Stomach (tissue), 9 donors: ENCODE measurements around the gene CECR2. TPM values are rescaled to one million over a fixed set of nuclear protein-coding genes. Genes with fewer than 3 reads are reported as not detected.

Experiments used
- DNase-seq, 2 donors: peaks; one replicate each; pipeline versions ENCODE4 v3.0.0 to v3.0.0-alpha.2; 2013 to 2019
- H3K27ac ChIP-seq, 5 donors: fragments of 200-600 bp in 4 of 5; sonication (generic) in 4 of 5; one replicate each; pipeline ENCODE4 v1.5.1; 2013 to 2019; ENCODE audit warnings: mild to moderate bottlenecking in 1 of 5, moderate library complexity in 1 of 5
- H3K27me3 ChIP-seq, 3 donors: fragments of 200-600 bp; sonication (generic); one replicate each; pipeline ENCODE4 v1.5.1; 2017 to 2019; ENCODE audit warnings: mixed run types in 1 of 3
- H3K36me3 ChIP-seq, 4 donors: fragments of 200-600 bp; sonication (generic); 1 replicate in 3 of 4; 2 replicates in 1 of 4; pipeline ENCODE4 v1.5.1; 2016 to 2019
- H3K4me1 ChIP-seq, 4 donors: fragments of 200-600 bp; sonication (generic); one replicate each; pipeline ENCODE4 v1.5.1; 2016 to 2019
- H3K4me3 ChIP-seq, 4 donors: fragments of 200-600 bp; sonication (generic) in 3 of 4; one replicate each; pipeline ENCODE4 v1.5.1; 2016 to 2019; ENCODE audit warnings: mild to moderate bottlenecking in 1 of 4
- H3K9me3 ChIP-seq, 4 donors: fragments of 200-600 bp; sonication (generic); one replicate each; pipeline ENCODE4 v1.5.1; 2016 to 2019
- CTCF ChIP-seq, 7 experiments: fragments of 450-650 bp in 4 of 7; fragments of 200-600 bp in 3 of 7; sonication (generic) in 3 of 7; IDR thresholded peaks; one replicate each; pipeline ENCODE4 v1.5.1; 2016 to 2019; ENCODE audit warnings: antibody characterized with exemption in 7 of 7, control low read depth in 2 of 7, mild to moderate bottlenecking in 1 of 7
- EP300 ChIP-seq: sonication (generic); formaldehyde crosslinking; IDR thresholded peaks from one replicate; pipeline ENCODE4 v1.6.1; 2017; ENCODE audit warnings: antibody characterized with exemption
- POLR2A ChIP-seq, 4 donors: fragments of 450-650 bp; IDR thresholded peaks; one replicate each; pipeline ENCODE4 v1.6.1; 2016; ENCODE audit warnings: antibody characterized with exemption in 4 of 4, control low read depth in 2 of 4, mild to moderate bottlenecking in 1 of 4, moderate library complexity in 1 of 4
- POLR2AphosphoS5 ChIP-seq, 3 donors: sonication (generic); formaldehyde crosslinking; IDR thresholded peaks; one replicate each; pipeline ENCODE4 v1.6.1; 2016; ENCODE audit warnings: antibody characterized with exemption in 3 of 3
- WGBS, 5 donors: extraction: QIAGEN DNeasy Blood & Tissue Kit in 3 of 5; methylation state at CpG; one replicate each; pipeline versions ENCODE4 v1.1.5 to v1.1.7; 2013 to 2018; 5-methylcytosine and 5-hydroxymethylcytosine counted together
- intact Hi-C: fragments of 100-400 bp; cut with DNase I; formaldehyde crosslinking; loops from one replicate; pipeline ENCODE4 v1.15.1; 2023; ENCODE audit warnings: low total_unique reads
- polyA plus RNA-seq, 3 donors: library from polyadenylated mRNA; stranded (reverse); fragments of 200-250 nt; gene quantifications; one replicate each; pipeline ENCODE4 v1.2.3, GENCODE V29; 2013
- total RNA-seq, 5 donors: library from RNA; depleted of rRNA; stranded (reverse); fragments of >200 nt; gene quantifications; one replicate each; pipeline versions ENCODE4 v1.1.0 to v1.2.3, GENCODE V29; 2014 to 2016
- donor health status: healthy with polysubstance abuse.
- donor health status: Bipolar disorder and iron deficiency.
- donor health status: healthy.

Gene CECR2
- total and polyA plus RNA-seq, 8 donors = 0.13 to 3.1 (median 0.44) TPM; not detected in 1

- intact Hi-C loops = no loop called here
- H3K4me3 ChIP-seq = no peak overlapping the region
- peaks cover 0 to 15% (median 0%) of the 10 kb centered on the region in 3 donors for H3K27me3 ChIP-seq
- peaks cover 0 to 3% (median 2%) of the 10 kb centered on the region in 4 donors for H3K9me3 ChIP-seq
- 30 to 47% (median 39%) methylated on average over 5 of the region's 5 CpGs for WGBS, 5 donors
- no peak for DNase-seq
- H3K27ac ChIP-seq = no peak overlapping the region
- H3K36me3 ChIP-seq = no peaks in the 10 kb centered on the region
- no peaks in the 10 kb centered on the region for H3K4me1 ChIP-seq
- TF ChIP-seq POLR2AphosphoS5 (IDR thresholded peaks at IDR 0.05) (no peak), POLR2A (IDR thresholded peaks at IDR 0.05) (no peak), EP300 (no peak), CTCF (IDR thresholded peaks at IDR 0.05) (no peak)
Measured at GRCh38 chr22:17390087-17390486, 20.8 kb downstream of the CECR2 start.

- H3K27me3 ChIP-seq = no peaks in the 10 kb centered on the region
- H3K9me3 ChIP-seq = no peaks in the 10 kb centered on the region
- intact Hi-C loops = no loop called here
- H3K27ac ChIP-seq = no peak overlapping the region
- no peaks in the 10 kb centered on the region for H3K36me3 ChIP-seq
- no peak overlapping the region for H3K4me3 ChIP-seq
- WGBS, 5 donors = 56 to 84% (median 70%) methylated on average over 3 of the region's 3 CpGs
- TF ChIP-seq POLR2A (IDR thresholded peaks at IDR 0.05) (no peak), CTCF (IDR thresholded peaks at IDR 0.05) (no peak), POLR2AphosphoS5 (IDR thresholded peaks at IDR 0.05) (no peak), EP300 (no peak)
- no peak for DNase-seq
- H3K4me1 ChIP-seq = no peaks in the 10 kb centered on the region
Measured at GRCh38 chr22:17396516-17396915, 27.3 kb downstream of the CECR2 start.

- Histone ChIP-seq H3K4me3 (no peak overlapping the region), H3K27me3 (no peaks in the 10 kb centered on the region), H3K27ac (no peak overlapping the region), H3K4me1 (no peaks in the 10 kb centered on the region), H3K36me3 (no peaks in the 10 kb centered on the region), H3K9me3 (no peaks in the 10 kb centered on the region)
- intact Hi-C loops = no loop called here
- no peak for TF ChIP-seq CTCF (IDR thresholded peaks at IDR 0.05)
- TF ChIP-seq POLR2A (IDR thresholded peaks at IDR 0.05) = no peak
- no peak for TF ChIP-seq POLR2AphosphoS5 (IDR thresholded peaks at IDR 0.05)
- TF ChIP-seq EP300 = no peak
- no peak for DNase-seq
- 70 to 87% (median 84%) methylated on average over 11 of the region's 11 CpGs for WGBS, 5 donors
Measured at GRCh38 chr22:17397756-17398547, 28.7 kb downstream of the CECR2 start.

- no peaks in the 10 kb centered on the region for H3K9me3 ChIP-seq
- no peak overlapping the region for H3K27ac ChIP-seq
- H3K27me3 ChIP-seq = no peaks in the 10 kb centered on the region
- H3K4me1 ChIP-seq = no peaks in the 10 kb centered on the region
- no peak overlapping the region for H3K4me3 ChIP-seq
- TF ChIP-seq POLR2AphosphoS5 (IDR thresholded peaks at IDR 0.05) (no peak), EP300 (no peak), POLR2A (IDR thresholded peaks at IDR 0.05) (no peak), CTCF (IDR thresholded peaks at IDR 0.05) (no peak)
- intact Hi-C loops = no loop called here
- no peak for DNase-seq
- WGBS, 5 donors = 61 to 69% (median 67%) methylated on average over 3 of the region's 3 CpGs
- no peaks in the 10 kb centered on the region for H3K36me3 ChIP-seq
Measured at GRCh38 chr22:17400305-17400704, 31.0 kb downstream of the CECR2 start.
